NCI-H2029 (cell line): ENCODE data around the gene KMT2B.

Experiments used
- DNase-seq: peaks from one replicate; lab custom pipeline; 2025; lab: John Stamatoyannopoulos, UW

Gene KMT2B

DNA sequence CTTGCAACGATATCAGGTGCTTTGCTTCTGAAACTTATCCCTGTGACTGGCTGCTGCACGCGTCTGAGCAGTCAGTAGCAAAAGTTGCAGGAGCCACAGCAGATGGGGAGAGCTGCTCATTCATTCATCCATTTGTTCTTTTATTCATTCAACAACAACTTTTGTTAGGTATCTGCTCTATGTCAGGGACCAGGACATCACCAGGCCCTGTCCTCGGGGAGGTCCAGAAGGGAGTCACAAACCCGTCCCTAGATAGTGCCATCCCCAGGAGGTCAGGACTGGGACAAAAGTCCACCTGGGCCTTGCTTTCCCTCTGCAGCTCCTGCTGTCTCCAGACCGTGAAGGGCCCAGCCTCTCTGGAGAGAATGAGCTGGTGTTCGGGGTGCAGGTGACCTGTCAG is 60.2 kb downstream of the KMT2B start:
- DNase-seq, result no peak

DNA sequence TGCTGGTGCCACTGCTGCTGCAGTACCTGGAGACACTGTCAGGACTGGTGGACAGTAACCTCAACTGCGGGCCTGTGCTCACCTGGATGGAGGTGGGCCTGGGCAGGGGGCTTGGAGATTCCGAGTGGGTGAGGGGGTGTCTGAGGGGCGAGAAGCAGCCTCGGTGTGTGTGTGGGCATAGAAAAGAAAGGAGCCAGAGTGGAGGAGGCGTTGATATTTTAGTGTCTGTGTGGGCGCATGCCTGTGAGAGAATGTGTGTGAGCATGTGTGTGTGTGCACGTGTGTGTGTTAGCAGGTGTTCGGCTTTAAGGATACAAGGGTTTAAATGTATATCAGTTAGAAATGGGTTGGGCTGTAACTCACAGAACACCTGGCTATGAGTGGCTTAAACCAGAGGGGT is 61.2 kb downstream of the KMT2B start:
- no peak for DNase-seq

DNA sequence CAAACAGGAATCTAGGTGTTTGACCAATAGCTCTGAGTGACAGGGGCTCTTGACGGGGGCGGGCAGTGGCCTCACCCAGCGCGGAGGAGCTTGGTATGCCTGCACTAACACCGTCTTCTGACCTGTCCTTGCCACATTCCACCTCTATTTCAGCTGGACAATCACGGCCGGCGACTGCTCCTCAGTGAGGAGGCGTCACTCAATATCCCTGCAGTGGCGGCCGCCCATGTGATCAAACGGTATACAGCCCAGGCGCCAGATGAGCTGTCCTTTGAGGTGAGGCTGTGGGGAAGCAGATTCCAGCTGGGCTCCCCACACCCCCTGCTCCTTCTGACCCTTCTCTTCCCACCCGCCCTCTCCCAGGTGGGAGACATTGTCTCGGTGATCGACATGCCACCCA is 62.3 kb downstream of the KMT2B start:
- no peak for DNase-seq

DNA sequence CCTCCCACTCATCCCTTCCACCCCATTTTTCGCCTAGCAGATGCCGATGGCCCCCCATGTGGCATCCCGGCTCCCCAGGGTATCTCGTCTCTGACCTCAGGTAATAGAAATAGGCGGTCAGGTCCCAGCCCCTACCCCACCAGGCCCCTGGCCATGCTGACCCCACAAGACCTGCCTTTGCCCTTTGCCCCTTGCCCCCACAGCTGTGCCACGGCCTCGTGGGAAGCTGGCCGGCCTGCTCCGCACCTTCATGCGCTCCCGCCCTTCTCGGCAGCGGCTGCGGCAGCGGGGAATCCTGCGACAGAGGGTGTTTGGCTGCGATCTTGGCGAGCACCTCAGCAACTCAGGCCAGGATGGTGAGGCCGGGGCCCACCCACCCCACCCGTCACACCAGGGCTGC is 62.9 kb downstream of the KMT2B start:
- DNase-seq, result no peak

DNA sequence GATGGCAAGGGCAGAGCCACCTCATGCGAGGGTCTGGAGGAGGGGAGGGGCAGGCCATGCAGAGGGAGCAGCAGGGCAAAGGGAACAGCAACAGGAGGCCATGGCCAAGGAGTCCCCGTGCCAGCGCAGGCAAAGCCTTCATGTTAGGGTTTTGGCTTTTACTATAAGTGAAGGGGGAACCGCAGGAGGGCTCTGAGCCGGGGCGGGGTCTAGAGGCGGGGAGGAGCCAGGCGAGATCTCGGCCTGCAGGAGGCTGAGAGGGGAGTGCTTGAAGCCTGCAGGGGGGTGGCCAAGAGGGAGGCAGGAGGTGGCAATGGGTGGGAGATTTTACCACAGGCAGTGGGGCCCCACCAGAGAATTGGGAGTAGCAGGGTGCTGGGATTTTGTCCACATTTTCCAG is 63.8 kb downstream of the KMT2B start:
- DNase-seq, result no peak

DNA sequence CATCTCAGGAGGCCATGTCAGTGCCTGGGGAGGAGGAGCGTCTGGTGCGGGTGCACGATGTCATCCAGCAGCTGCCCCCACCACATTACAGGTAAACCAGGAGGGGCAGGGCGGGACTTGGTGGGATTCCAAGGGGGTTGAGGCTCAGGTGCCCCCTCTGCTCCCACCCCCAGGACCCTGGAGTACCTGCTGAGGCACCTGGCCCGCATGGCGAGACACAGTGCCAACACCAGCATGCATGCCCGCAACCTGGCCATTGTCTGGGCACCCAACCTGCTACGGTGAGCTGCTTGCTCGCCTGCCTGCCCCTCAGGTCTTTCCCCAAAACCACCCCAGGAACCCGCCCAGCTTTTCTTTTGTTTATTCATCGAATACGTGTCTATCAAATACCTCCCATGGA is 64.8 kb downstream of the KMT2B start:
- DNase-seq, result no peak

DNA sequence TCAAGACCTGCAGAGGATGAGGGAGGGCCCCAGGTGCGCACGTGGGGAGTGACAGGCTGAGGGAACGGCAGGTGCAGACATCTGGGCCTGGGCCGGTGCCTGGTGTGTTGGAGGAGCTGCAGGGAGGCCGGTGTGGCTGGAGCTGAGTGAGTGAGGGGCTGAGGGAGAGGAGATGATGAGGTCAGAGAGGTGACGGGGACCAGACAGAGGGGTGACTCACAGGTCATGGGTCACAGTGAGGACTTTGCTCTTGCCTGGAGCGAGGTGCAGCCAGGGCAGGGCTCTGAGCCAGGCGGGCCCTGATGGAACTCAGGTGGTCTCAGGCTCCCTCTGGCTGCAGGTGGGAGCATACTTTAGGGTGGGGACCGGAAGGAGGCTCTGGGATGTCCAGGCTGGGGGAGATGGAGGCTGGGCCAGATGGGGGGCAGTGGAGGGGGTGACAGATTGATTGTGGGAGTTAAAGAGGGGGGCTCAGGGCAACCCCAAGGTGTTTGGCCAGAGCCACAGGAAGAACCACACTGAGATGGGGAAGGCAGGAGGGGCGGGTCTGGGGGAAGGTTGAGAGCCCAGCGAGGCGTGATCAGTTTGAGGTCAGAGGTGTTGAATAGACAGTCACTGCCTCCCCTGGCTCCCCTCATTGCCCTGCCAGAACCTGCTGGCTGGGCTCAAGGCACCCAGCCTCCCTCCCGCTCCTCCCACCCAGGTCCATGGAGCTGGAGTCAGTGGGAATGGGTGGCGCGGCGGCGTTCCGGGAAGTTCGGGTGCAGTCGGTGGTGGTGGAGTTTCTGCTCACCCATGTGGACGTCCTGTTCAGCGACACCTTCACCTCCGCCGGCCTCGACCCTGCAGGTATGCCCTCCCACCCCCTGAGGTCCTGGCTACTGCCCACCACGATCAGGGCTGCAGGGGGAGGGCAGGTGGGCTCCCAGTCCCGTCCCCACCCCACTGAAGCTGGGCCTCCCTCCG is 65.9 kb downstream of the KMT2B start:
- no peak for DNase-seq

DNA sequence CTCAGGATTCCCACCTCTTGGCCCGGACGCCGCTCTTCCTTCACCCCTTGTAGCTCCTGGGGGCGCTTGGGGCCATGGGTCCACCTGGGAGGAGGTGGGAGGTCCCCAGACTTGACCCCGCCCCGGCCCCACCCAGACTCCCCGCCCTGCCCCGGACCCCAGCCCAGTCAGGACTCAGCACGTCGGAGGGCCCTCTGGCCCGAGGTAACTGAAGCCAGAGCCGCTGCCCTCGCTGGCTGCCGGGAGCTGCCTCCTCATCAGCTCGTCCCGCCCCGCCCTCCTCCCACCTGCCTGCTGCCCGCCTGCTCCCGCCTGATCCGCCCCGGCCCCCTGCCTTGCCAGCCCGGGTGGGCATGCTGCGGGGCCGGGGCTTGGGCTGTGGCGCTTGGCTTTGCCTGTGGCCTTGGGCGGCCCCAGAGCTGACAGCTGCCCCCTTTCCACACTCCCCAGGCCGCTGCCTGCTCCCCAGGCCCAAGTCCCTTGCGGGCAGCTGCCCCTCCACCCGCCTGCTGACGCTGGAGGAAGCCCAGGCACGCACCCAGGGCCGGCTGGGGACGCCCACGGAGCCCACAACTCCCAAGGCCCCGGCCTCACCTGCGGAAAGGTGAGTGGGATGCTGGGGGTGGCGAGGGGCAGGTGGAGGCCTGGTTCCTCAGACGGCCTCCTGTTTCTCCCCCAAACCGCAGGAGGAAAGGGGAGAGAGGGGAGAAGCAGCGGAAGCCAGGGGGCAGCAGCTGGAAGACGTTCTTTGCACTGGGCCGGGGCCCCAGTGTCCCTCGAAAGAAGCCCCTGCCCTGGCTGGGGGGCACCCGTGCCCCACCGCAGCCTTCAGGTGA is 66.9 kb downstream of the KMT2B start:
- no peak for DNase-seq

DNA sequence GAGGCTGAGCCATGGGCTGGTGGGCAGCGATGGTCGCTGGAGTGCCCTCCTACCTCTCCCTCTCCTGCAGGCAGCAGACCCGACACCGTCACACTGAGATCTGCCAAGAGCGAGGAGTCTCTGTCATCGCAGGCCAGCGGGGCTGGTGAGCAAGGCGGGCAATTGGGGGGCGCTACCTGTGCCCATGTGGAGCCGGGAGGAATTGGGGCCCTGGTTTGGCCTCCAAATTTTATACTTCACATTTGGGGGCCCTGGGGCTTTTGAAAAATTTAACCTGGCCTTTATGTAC is 67.5 kb downstream of the KMT2B start:
- no peak for DNase-seq

DNA sequence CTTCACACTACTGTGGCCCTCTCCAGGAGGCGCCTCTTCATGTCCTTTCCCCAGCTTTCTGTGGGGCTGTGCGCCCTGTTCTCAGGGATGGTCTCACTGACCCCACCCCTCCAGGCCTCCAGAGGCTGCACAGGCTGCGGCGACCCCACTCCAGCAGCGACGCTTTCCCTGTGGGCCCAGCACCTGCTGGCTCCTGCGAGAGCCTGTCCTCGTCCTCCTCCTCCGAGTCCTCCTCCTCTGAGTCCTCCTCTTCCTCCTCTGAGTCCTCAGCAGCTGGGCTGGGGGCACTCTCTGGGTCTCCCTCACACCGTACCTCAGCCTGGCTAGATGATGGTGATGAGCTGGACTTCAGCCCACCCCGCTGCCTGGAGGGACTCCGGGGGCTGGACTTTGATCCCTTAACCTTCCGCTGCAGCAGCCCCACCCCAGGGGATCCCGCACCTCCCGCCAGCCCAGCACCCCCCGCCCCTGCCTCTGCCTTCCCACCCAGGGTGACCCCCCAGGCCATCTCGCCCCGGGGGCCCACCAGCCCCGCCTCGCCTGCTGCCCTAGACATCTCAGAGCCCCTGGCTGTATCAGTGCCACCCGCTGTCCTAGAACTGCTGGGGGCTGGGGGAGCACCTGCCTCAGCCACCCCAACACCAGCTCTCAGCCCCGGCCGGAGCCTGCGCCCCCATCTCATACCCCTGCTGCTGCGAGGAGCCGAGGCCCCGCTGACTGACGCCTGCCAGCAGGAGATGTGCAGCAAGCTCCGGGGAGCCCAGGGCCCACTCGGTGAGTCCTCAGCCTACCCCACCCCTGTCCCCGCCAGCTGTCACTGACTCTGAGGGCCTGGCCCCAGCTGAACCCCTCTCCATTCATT is 68.7 kb downstream of the KMT2B start:
- no peak for DNase-seq

DNA sequence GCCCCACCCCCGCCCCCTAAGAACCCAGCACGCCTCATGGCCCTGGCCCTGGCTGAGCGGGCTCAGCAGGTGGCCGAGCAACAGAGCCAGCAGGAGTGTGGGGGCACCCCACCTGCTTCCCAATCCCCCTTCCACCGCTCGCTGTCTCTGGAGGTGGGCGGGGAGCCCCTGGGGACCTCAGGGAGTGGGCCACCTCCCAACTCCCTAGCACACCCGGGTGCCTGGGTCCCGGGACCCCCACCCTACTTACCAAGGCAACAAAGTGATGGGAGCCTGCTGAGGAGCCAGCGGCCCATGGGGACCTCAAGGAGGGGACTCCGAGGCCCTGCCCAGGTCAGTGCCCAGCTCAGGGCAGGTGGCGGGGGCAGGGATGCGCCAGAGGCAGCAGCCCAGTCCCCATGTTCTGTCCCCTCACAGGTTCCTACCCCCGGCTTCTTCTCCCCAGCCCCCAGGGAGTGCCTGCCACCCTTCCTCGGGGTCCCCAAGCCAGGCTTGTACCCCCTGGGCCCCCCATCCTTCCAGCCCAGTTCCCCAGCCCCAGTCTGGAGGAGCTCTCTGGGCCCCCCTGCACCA is 69.5 kb downstream of the KMT2B start:
- no peak for DNase-seq
